ENCODE data around the gene GANC.

Gene GANC

DNA sequence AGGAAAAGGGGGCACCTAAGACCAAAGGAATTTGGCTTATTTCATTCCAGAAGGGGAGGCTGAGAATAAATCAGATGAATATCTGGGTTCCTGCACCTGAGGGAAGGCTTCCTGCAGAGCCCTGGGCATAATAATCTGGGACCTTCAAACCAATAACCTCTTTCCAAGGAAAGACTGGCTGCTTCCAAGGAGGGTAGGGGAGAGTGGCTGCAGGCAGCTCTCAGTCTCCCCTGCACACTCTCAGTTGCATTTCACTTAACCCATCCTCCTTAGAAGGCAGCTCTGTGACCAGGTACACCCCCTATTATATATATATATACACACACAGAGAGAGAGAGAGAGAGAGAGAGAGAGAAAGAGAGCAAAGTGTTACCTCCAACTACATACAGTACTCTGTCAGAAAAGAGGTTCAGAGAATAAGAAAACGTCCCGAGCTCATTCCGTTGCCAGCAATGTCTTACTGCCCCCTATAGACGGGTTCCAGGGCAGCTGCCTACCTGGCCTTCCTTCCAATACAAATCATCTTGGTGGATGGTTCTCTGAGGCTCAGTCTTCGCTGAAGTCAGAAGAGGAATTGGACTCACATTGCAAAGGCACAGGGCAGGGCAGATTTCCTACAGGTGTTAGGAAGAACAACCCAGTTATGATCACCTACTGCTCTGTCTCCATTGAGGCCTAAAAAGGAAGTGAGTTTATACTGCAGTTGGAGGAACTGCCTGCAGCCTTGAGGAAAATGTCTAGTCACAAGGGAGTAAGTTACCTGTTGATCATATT is 112.4 kb downstream of the GANC start:
- DNase-seq = peak; percentile 19 to 59

DNA sequence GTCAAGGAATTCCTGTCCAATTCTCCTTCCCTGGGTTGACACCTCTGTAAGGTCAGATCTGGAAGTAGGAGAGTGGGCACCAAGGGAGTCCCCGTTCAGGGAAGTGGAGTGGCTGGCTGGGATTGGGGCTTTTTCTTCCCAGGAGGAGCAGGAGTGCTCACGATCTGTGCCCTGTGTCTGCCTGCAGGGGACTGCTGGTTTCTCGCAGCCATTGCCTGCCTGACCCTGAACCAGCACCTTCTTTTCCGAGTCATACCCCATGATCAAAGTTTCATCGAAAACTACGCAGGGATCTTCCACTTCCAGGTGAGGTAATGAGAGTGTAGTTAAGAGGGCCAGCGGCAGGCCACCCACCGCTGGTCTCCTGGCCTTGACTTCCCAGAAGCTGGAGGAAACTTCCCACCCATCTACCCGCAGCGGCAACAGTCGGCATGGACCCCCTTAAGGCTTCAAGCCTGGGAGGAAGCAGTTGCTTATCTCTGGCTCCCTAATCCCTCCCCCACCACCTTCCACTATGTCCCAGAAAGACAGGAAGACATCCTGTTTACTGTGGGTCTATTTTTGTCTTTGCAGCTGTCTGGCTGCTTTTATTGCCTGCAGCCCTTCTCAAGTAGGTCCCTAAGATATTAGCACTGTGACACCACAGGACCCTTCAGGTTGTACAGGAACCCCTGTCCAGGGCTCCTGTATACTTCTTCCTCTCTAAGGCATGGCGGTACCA is 113.1 kb downstream of the GANC start:
- DNase-seq = no peak

DNA sequence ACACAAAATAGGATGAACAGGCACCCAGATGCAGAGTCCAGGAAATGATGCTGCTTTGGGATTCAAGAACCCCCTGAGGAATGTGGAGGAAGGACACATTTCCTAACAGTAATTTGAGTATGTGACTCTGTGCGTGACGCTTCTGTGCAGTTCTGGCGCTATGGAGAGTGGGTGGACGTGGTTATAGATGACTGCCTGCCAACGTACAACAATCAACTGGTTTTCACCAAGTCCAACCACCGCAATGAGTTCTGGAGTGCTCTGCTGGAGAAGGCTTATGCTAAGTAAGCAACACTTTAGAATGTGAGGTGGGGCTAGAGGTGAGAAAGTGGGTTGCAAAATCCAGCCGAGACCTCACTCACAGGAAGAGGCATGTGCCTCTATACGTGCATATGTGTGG is 114.6 kb downstream of the GANC start:
- DNase-seq = no peak

- DNase-seq = no peak
These were observed 119.5 kb downstream of the GANC start for GRCh38 chr15:42392309-42393024.

DNA sequence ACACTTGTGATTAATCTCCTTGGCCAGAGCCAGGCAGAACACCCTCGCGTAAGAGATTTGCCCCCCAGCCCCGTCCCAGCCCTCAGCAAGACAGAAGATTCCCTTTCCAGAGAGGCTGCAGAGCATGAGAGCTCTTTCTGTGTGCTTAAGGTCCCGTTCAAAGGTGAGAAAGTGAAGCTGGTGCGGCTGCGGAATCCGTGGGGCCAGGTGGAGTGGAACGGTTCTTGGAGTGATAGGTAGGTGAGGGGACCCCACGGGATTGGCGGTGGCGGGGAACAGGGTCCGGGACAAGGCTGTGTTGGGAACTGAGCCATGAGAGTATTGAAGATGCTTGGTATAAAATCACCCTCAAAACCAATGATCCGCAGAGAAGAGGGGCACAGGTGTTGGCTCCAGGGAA is 121.1 kb downstream of the GANC start:
- DNase-seq = no peak

DNA sequence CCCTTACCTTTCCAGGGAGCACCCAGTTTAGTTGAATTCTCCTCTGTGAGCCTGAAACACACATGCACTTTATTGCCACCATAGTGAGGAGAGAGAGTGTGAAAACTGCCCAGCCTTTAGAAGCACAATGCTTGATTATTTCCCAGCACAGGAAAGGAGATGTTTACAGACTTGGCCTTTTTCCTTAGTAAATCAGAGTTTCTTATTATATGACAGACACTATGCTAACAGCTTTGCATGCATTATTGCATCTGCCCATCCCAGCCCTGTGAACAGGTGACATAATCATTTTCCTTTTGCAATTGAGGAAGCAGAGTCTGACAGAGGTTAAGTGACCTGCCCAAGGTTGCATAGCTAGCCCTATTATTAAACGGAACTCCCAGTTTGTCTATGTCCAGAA is 122.8 kb downstream of the GANC start:
- no peak for DNase-seq

- DNase-seq = no peak
These were observed 128.8 kb downstream of the GANC start for GRCh38 chr15:42401544-42402454.

DNA sequence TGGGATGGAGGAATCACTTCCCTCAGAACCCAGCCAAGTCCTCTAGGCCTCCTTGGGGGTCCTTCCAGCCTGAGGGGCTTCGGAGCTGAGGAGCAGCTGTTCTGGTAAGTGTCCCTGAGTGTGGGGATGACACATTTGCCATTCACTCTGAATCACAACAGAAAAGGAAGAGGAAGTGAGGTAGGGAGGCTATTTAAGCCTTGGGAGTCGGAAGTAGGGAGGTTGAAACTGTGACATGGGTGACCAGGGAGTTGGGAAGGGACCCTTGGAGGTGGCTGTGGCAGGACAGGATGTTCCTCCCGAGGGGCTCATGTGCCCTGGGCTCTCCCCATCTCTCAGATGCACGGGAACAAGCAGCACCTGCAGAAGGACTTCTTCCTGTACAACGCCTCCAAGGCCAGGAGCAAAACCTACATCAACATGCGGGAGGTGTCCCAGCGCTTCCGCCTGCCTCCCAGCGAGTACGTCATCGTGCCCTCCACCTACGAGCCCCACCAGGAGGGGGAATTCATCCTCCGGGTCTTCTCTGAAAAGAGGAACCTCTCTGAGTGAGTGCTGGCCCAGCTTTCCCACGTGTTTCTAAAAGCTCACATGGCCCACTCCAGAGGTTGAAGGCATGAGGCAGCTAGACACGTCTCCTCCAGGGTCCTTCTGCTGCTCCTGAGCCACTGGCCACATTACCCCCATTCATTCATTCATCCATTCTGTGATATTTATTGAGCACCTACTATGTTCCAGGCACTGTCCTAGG is 129.6 kb downstream of the GANC start:
- DNase-seq = no peak

GRCh38 chr15:42403389-42403788 is 130.4 kb downstream of the GANC start:
- no peak for DNase-seq

DNA sequence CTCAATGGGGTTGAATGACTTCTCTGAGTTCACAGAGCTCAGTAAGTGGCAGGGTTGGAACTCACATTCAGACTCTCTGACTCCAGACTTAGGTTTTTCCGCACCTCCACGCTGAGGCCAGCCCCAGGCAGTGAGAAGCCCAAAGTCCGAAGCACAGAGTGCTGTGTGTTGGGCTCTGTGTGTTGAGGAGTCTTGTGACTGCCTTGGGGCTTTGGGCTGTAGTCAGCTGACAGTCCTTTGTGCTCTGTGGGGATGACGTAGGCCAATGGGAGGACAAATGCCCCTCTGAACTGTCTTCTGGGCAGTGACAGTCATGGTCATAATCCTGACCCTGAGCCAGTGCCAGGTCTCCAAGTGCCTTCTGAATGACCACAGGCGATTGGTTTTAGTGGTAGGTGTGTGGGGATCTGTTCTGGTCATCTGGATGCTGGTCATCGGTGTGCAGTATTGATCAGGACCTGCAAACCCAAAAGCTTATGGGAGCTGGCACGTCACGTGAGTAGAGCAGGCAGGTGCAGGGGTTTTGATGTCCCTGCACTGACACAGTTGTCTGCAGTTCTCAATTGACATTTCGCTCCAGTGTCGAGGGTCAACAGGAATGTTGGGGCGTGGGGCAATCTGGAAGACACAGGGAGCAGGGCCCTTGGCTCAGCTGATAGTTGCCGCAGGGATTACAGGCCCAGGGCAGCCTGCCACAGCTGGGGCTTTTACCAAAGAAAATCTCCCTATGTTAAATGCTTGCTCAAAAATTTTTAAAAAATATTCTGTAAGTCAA is 131.6 kb downstream of the GANC start:
- DNase-seq = no peak

- DNase-seq = no peak
These were observed 133.0 kb downstream of the GANC start for GRCh38 chr15:42405863-42406482.

Data from NCI-H524 (cell line).